DND-41 (cell line): Measurements from ENCODE around the gene MACF1.

Source experiments
- EZH2 ChIP-seq: IDR thresholded peaks from 3 replicates; pipeline ENCODE4 v1.6.1; 2012; ENCODE audit warnings: borderline replicate concordance, low read depth, mild to moderate bottlenecking, moderate library complexity, low read length, inconsistent platforms; ENCODE audit not compliant: severe bottlenecking
- TF ChIP-seq, protein P1 (sequence below): IDR thresholded peaks from 2 replicates; pipeline ENCODE4 v1.5.1; 2012; ENCODE audit warnings: borderline replicate concordance, low read length, moderate library complexity, mild to moderate bottlenecking; ENCODE audit not compliant: poor library complexity, severe bottlenecking; ENCODE audit errors: extremely low read depth

DNA sequence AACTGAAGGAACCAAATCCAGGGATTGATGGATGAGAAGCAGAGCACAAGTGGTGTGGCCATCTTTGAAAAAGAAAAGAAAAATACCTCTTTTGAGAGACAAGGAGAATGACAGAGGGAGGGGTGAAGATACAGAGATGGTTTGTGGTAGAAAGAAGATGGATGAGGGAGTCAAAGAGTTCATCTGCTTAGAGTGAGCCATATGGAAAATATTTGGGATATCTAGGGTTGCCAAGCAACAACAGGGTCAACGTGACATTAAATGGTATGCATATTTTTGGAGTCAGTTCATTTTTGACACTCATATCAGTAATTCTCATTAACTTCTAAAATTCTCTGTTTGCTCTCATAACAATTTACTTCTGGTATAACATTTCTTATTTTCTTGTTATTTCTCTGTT, 50.7 kb downstream of the MACF1 start:
- TF ChIP-seq, protein P1, sequence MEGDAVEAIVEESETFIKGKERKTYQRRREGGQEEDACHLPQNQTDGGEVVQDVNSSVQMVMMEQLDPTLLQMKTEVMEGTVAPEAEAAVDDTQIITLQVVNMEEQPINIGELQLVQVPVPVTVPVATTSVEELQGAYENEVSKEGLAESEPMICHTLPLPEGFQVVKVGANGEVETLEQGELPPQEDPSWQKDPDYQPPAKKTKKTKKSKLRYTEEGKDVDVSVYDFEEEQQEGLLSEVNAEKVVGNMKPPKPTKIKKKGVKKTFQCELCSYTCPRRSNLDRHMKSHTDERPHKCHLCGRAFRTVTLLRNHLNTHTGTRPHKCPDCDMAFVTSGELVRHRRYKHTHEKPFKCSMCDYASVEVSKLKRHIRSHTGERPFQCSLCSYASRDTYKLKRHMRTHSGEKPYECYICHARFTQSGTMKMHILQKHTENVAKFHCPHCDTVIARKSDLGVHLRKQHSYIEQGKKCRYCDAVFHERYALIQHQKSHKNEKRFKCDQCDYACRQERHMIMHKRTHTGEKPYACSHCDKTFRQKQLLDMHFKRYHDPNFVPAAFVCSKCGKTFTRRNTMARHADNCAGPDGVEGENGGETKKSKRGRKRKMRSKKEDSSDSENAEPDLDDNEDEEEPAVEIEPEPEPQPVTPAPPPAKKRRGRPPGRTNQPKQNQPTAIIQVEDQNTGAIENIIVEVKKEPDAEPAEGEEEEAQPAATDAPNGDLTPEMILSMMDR, result no peak
- no peak for TF ChIP-seq EZH2
